ENCODE measurements around the gene OVCA2.

- no peak for TF ChIP-seq CTCF (IDR thresholded peaks at IDR 0.05)
- no peak for TF ChIP-seq EP300 (IDR thresholded peaks at IDR 0.05)
Measured at GRCh38 chr17:2051061-2051932, 9.5 kb downstream of the OVCA2 start.

Data from suprapubic skin (tissue), 3 donors.